ENCODE data around the gene PPM1H.

- TF ChIP-seq CTCF (conservative IDR thresholded peaks at IDR 0.05; ENCODE audit: low read depth, low read length): no peak
- TF ChIP-seq EZH2 (IDR thresholded peaks at IDR 0.05; ENCODE audit: low read length, unreplicated experiment): no peak
Observed at GRCh38 chr12:62766496-62766895, 168.5 kb downstream of the PPM1H start.
